Right kidney (tissue), 1 donor: ENCODE data around the gene SMAD6.

Experiments
- DNase-seq: peaks from one replicate; pipeline ENCODE4 v3.0.0-alpha.2; 2016

SMAD6 gene

GRCh38 chr15:66774001-66774814, 72.2 kb downstream of the SMAD6 start:
- peak; percentile 88 for DNase-seq

DNA sequence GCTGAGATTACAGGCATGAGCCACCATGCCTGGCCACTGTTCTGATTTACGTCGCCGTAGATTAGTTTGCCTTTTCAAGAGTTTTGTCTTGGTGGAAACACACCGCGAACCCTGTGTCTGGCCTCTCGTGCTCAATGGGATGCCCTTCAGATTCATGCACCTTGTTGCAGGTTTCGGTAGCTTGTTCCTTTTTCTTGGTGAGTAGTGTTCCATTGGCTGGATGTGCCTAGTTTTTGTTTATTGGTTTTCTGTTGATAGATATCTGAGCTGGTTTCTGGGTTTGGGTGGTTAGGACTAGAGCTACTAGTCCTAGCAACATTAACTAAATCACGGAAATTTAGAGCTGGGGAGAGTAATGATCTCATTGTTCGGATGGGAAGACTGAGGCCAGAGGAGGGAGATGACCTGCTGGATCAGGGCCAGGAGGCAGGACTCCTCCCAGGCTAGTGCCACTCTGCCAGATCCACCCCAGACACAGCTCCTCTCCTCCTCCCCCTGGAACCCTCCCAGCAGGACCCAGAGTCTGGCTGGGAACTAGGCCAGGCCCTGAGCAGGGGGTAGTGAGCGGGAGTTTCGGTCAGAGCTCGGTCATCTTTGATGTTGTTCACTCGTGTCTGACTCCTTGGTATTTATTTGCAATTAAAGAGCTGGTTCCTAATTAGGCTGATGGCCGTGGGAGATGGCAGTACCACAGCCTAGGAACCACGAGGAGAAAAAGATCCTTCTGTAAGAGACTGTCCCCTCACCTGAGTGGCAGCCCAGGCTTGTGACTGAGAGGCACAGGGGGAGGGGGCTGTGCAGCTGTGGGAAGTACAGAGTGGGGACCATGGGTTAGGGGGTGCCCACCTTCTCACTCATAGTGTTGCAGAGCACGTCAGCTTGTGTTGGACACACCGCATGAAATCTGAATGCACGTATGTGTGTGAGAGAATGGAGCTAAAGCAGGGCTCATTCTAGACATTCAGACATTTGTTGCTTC, 73.4 kb downstream of the SMAD6 start:
- DNase-seq, result peak; percentile 60

DNA sequence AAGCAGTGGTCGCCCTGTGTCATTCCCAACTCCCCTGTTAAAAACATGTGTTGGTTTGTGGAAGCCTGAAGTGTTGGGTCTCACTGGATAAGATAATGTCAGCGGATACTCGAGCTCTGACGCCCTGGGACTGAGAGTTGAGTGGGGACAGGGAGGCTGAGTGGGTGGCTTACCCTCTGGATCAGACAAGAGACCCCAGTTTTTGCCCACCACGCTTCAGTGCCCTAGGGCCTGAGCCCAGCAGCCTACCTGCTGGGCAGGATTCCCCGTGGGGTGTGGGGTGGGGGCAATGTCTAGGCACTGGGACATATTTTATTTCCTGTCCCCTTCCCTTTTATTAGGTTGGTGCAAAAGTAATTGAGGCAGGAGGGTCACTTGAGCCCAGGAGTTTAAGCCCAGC, 75.0 kb downstream of the SMAD6 start:
- no peak for DNase-seq

DNA sequence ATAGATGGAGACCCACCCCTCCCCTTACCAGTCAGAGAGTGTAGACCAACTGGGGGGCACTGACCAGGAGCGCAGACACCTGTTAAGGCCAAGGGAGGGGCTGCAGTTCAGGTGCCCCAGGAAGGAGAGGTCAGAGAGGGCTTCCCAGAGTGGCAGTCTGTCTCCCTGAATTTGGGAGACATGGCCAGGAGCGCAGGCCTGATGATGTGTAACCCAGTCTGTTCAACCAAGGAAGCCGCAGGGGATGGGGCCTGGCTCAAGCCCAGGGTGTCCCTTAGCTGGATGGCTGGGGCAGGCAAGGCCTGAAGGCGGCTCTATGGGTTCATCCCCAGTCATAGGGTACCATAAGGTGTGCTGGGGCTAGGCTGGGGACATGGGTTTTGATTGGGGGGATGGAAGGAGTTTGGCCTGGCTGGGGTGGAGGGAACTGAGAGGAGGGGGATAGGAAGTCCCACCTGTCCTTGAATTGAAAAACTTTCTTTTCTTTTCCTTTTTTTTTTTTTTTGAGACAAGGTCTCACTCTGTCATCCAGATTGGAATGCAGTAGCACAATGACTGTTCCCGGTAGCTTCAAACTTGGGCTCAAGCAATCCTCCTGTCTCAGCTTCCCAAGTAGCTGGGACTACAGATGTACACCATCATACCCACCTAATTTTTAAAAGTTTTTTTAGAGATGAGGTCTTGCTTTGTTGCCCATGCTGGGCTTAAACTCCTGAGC, 75.7 kb downstream of the SMAD6 start:
- no peak for DNase-seq

- DNase-seq, result no peak
Measured at GRCh38 chr15:66778314-66778665, 76.3 kb downstream of the SMAD6 start.

DNA sequence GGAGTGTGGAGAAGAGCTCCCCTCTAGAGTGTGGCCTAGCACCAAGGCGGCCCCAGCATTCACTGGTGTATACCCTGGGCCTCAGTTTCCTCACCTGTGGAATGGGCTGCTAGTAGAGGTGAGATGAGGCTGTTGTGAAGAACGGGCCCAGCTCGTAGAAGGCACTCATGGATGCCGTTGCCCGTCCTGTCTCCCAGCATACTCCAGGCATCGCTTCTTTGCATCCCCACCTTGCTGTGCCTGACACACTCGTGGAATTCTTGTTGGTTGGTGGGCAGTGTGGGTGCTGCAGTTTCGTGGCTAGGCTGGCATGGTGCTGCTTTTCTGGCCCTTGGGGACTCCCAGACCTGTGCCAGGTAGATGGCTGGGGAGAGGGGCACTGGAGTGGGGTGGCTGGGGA, 76.7 kb downstream of the SMAD6 start:
- no peak for DNase-seq

DNA sequence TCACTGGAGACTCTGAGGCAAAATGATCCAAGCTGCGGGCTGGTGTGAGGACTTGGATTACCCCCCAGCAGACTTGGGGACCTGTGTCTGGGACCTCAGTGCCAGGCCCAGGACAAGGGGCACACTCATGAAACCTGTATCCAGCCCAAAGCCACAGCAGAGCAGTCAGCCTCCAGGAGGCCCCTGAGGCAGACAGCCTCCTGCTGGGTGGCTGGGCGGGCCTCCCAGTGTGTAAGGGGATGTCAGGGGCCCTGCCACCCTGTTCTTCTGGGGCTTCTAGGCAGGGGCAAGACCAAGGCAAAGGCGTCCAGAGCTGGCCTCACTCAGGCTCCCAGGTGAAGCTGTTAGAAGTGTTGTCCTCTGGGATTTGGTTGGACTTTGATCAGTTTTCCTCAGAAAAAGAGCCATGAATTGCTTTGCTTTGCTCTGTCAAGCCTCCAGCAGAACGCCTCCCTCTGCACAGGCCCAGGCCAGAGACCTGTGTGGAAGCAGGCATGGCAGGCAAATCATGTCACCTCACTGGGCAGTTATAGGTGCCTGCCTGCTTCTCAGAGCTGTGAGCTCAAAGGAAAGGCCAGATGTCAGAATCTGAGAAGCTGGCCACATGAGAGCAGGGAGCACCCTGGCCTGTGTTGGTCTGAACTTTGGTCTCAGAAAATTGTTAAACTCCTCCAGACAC, 77.4 kb downstream of the SMAD6 start:
- no peak for DNase-seq

DNA sequence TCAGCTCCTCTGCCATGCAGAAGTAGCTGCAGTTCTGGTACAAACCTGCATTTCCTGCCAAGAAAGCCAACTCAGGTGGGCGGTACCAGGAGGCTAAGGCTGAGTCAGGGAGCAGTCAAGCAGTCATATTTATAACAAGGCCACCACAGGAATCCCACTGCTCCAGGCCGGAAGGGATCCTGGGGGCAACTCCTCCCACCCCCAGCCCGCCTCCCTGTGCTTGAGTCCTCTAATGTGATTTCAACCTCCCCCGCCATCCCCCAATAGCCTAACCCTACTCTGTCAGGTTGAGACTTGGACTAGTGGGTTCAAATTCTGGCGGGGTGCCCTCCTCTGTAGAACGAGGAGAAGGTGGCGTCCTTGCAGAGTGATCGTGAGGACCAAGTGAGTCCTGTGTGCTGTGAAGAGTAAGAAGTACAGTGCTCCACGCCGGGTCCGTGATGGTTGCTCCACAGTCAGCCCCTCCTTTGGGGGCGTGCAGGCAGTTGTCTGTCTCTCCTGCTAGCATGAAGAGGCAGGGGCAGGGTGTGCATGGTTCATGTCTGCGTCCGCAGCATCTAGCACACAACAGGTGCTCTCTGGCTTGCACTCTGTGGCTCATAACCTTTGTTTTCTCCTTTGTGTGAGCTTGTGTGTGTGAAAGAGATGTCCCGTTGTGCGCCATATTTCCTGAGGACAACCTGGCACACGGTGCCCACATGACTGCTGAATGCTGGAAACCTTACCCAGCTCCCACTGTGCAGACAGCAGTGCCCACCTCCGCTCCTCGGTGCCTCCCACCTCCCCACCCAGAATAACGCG, 78.3 kb downstream of the SMAD6 start:
- DNase-seq, result no peak

DNA sequence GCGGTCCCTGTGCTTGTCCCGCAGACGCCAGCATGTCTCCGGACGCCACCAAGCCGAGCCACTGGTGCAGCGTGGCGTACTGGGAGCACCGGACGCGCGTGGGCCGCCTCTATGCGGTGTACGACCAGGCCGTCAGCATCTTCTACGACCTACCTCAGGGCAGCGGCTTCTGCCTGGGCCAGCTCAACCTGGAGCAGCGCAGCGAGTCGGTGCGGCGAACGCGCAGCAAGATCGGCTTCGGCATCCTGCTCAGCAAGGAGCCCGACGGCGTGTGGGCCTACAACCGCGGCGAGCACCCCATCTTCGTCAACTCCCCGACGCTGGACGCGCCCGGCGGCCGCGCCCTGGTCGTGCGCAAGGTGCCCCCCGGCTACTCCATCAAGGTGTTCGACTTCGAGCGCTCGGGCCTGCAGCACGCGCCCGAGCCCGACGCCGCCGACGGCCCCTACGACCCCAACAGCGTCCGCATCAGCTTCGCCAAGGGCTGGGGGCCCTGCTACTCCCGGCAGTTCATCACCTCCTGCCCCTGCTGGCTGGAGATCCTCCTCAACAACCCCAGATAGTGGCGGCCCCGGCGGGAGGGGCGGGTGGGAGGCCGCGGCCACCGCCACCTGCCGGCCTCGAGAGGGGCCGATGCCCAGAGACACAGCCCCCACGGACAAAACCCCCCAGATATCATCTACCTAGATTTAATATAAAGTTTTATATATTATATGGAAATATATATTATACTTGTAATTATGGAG, 79.1 kb downstream of the SMAD6 start:
- no peak for DNase-seq

DNA sequence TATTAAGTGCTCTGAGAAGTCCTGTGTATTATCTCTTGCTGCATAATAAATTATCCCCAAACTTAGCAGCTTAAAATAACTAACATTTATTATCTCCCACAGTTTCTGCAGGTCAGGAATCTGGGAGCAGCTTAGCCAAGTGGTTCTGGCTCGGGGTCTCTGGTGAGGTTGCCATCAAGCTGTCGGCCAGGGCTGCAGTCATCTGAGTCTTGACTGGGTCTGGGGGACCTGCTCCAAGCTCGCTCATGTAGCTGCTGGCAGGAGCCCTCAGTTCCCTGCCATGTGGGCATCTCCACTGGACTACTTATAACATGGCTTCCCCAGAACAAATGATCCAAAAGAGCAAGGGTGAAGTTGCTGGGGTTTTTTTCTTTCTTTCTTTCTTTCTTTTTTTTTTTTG, 80.7 kb downstream of the SMAD6 start:
- no peak for DNase-seq

DNA sequence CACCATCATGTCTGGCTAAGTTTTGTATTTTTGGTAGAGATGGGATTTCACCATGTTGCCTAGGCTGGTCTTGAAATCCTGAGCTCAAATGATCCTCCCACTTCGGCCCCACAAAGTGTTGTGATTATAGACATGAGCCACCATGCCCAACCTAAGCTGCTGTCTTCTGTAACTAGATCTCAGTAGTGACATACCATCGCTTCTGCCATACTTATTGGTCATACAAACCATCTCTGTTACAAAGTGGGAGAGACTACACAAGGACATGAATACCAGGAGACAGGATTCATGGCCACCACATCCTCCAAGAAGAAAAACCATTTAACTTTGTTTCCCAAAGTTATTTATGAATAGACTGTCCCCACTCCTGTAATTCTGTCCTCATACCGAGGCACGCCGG, 81.3 kb downstream of the SMAD6 start:
- no peak for DNase-seq

GRCh38 chr15:66783725-66784124, 81.7 kb downstream of the SMAD6 start:
- no peak for DNase-seq

DNA sequence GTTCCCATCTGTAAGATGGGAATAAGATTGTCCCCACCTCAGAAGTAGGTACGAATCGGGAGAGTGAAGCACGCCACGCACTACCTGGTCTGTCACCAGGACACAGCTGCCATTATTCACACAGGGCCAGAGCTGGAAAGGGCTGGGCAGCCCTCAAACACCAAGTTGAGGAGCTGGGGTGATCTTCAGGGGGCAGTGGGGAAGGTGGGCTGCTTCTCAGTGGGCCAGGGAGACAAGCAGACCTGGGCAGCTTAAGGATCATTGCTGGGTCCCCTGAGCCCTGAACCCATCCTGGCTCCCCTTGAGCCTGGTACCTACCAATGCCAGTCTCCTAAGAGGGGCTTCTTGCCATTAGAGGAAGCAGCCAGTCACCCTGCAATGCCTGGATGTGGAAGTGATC, 82.1 kb downstream of the SMAD6 start:
- no peak for DNase-seq

DNA sequence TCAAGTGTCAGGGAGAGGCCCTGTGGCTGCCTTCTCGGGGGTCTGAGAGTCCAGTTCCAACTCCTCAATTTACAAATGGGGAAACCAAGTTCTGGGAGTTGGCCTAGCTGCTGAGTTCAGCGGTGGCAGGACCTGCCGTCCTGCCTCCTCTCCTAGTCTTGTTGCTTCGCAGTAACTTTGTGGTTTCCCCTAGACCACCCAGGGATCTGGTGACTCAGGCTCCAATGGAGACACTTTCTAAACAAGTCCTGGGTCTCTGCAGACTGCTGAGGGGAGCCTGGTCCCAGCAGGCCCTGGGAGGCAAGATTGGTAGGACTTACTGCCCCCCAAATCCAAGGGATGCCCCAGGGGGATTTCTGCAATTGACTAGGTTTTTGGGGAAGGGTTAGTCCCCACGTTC, 83.6 kb downstream of the SMAD6 start:
- no peak for DNase-seq

DNA sequence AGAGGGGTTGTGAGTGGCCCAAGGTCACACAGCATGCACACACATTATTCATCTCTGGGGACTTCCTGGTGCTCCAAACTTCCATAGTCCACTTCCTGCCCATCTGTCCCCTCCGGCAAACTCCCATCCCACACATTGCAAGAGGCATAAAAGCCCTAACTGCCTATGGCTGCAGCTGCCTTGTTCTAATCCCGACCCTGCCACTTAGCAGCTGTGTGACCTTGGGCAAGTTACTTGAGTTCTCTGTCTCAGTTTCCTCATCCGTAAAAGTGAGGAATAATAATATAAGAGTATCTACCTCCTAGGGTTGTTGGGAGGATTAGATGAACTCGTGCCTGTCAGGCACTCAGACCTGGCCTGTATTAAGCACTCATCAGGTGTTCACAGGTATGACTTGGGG, 84.2 kb downstream of the SMAD6 start:
- DNase-seq, result no peak

- DNase-seq, result no peak
Measured at GRCh38 chr15:66786708-66787488, 84.9 kb downstream of the SMAD6 start.

DNA sequence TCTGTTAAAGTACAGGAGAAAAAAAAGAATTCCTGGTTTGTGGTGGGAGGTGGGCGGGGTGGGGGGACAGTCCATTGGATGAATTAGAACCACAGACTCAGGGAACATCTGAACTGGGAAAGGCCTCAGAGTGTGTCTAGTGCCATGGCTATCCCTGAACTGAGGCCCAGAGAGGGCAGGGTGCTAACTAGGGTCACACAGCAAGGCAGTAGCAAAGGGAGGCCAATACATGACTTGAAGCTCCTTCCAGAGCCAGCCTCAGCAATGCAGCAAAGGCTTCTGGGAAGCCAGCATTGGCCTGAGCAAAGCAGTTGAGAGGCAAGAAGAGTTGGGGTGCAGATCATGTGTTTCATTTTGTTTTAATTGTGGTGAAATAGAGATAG, 85.4 kb downstream of the SMAD6 start:
- DNase-seq, result no peak

GRCh38 chr15:66788024-66788423, 86.0 kb downstream of the SMAD6 start:
- DNase-seq, result no peak
